WI38 (cell line): ENCODE data around the gene NUMA1.

ENCODE experiments used
- H3K4me3 ChIP-seq: 2 replicates; pipeline ENCODE4 v1.5.1; 2011; ENCODE audit warnings: low read depth, mild to moderate bottlenecking, control low read depth, low read length
- CTCF ChIP-seq: IDR thresholded peaks from 2 replicates; pipeline ENCODE4 v1.5.1; 2012; ENCODE audit warnings: low read depth, mild to moderate bottlenecking, control low read depth, low read length

NUMA1 gene

DNA sequence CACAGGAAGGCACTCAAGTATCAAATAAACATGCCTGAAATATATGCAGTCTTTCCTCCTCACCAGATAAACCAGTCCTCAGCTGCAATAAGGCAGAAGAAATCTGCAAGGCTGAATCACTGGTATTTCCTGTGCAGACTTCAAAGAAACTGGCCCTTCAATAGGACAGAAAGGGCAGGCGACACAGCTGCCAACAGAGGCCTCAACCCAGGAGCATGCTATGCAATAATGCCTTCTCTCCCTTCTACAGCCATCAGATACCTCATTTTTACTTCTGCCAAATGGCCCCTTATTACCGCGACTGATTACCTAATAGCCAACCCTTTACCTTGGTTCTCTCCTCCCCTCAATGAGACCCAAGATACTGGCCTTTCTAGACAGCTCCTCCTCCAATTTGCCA is 8.0 kb downstream of the NUMA1 start:
- TF ChIP-seq CTCF, result no peak
- H3K4me3 ChIP-seq, result no peak overlapping the region

- TF ChIP-seq CTCF, result no peak
- no peak overlapping the region for H3K4me3 ChIP-seq
These were observed 9.9 kb downstream of the NUMA1 start for GRCh38 chr11:72070491-72070890.

DNA sequence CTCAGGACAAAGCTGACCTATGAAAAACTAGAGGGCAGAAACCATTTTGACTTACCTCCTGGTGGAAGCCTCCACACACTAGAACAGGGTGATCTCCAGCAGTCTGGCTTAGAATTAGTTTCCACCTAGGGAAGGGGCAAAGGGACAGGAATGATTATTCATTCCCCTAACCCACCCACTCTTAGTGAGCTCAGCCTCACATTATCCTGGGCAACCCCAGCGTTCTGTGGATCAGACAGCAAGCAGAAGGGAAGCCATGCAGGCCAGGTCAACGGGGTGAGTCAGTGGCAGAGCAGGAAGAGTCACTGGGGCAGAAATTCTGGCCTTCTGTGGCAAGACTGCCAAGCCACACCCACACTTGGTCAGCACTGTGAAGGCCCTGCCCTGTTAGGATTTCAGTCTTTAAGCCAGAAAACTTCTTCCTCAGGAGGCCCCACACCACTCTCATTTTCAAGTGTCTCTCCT is 10.5 kb downstream of the NUMA1 start:
- no peak for TF ChIP-seq CTCF
- H3K4me3 ChIP-seq, result peak overlapping the region; percentile 41

DNA sequence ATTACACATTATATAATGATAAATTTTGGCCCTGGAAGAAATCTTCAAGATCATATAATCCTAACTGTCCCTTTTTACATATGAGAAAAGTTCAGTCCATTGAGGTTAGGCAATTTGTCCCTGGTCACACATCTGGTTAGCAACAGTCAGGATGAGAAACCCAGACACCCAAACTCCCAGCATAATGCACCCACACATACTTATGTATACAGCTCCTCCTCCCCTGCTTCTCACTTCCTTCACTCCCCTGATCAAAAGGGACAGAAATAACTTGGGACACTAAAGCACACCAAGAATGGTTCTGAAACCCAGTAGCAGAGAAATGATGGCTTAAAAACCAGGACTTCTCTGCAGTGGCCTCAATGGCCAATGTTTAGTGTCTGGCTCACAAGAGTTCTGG is 11.1 kb downstream of the NUMA1 start:
- H3K4me3 ChIP-seq, result peak overlapping the region; percentile 41
- TF ChIP-seq CTCF, result no peak

DNA sequence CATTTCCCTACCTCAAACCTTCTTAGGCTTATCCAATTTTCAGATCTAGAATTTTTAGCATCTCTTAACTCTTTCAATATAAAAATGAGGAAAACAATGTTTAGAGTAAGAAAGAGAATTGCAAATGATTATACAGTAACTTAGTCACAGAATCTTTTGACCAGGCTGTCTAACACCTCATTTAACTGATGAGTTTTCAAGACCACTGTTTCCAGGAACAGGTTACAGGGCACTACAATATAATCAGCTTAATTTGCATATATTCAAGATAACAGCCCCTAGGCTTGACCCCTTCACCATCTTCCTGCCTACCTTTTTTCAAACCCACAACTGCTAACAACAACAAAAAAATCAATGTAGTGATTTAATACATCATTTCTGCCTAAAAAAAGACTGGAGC is 12.7 kb downstream of the NUMA1 start:
- no peak overlapping the region for H3K4me3 ChIP-seq
- TF ChIP-seq CTCF, result no peak

GRCh38 chr11:72067266-72067665 is 13.1 kb downstream of the NUMA1 start:
- H3K4me3 ChIP-seq, result no peak overlapping the region
- TF ChIP-seq CTCF, result no peak

- no peak for TF ChIP-seq CTCF
- no peak overlapping the region for H3K4me3 ChIP-seq
These were observed 13.5 kb downstream of the NUMA1 start for GRCh38 chr11:72066855-72067254.
